MCF 10A (cell line): ENCODE measurements around the gene AANAT. TPM values are rescaled to one million over a fixed set of nuclear protein-coding genes. Genes with fewer than 3 reads are reported as not detected.

Experiments
- BruUV-seq: library from RNA; stranded (reverse); fragments of 400-500 nt; replicated peaks from 2 replicates; lab custom pipeline; 2021; lab: Mats Ljungman, UMichigan
- CTCF ChIA-PET: fragments of 300-600 bp; sonication (Branson Sonifier 250); formaldehyde crosslinking; extraction: SDS; loops from one replicate; lab custom pipeline; 2021; ENCODE audit warnings: antibody characterized with exemption, inconsistent platforms; lab: Yijun Ruan, JAX
- POLR2A ChIA-PET: fragments of 300-600, 350-650 bp; sonication (Branson Sonifier 250); formaldehyde crosslinking; extraction: SDS; loops from one replicate; lab custom pipeline; 2020; ENCODE audit warnings: antibody characterized with exemption, inconsistent platforms; lab: Yijun Ruan, JAX
- DNase-seq: peaks from one replicate; pipeline ENCODE4 v3.0.0-alpha.2; 2018; ENCODE audit not compliant: unreplicated experiment
- H3K27ac Mint-ChIP-seq: one replicate; pipeline ENCODE4 v1.8.0; 2022; ENCODE audit warnings: mild to moderate bottlenecking, low read depth, mixed read lengths; ENCODE audit not compliant: unreplicated experiment
- H3K27me3 Mint-ChIP-seq: one replicate; pipeline ENCODE4 v1.8.0; 2022; ENCODE audit warnings: mixed read lengths; ENCODE audit not compliant: insufficient read depth, unreplicated experiment
- H3K36me3 Mint-ChIP-seq: one replicate; pipeline ENCODE4 v1.8.0; 2022; ENCODE audit warnings: mild to moderate bottlenecking, moderate library complexity, mixed read lengths; ENCODE audit not compliant: insufficient read depth, unreplicated experiment
- H3K4me1 Mint-ChIP-seq: one replicate; pipeline ENCODE4 v1.8.0; 2022; ENCODE audit warnings: mixed read lengths; ENCODE audit not compliant: insufficient read depth, unreplicated experiment
- H3K4me3 Mint-ChIP-seq: one replicate; pipeline ENCODE4 v1.8.0; 2022; ENCODE audit warnings: mild to moderate bottlenecking, moderate library complexity, mixed read lengths; ENCODE audit not compliant: unreplicated experiment
- H3K9me3 Mint-ChIP-seq: one replicate; pipeline ENCODE4 v1.8.0; 2022; ENCODE audit warnings: mixed read lengths; ENCODE audit not compliant: unreplicated experiment
- intact Hi-C: fragments of 100-400 bp; cut with micrococcal nuclease; formaldehyde crosslinking; loops from 2 replicates; pipeline ENCODE4 v1.14.1; 2022
- total RNA-seq: library from RNA; stranded (reverse); gene quantifications from 2 replicates; pipeline ENCODE4 v1.2.3, GENCODE V29; 2022
- TF ChIP-seq, protein P1 (sequence below): fragments of 200-600 bp; IDR thresholded peaks from one replicate; pipeline ENCODE4 v1.8.0; 2022; ENCODE audit warnings: antibody characterized with exemption, mild to moderate bottlenecking; ENCODE audit not compliant: unreplicated experiment

Gene AANAT
- total RNA-seq, 1 experiment from 2014 or later, result not detected

- POLR2A ChIA-PET, result interaction anchor here (1.3 to 3.0 kb wide), 4 partner anchors 21 to 39 kb away, joined by 5 to 18 read pairs (median 10); no protein-coding TSS in a partner anchor
- Mint-ChIP-seq H3K27me3 (no peaks in the 10 kb centered on the region), H3K4me1 (no peaks in the 10 kb centered on the region), H3K36me3 (no peaks in the 10 kb centered on the region), H3K27ac (no peak overlapping the region), H3K4me3 (no peak overlapping the region), H3K9me3 (no peaks in the 10 kb centered on the region)
- no TSS peak for BruUV-seq
- no peak for DNase-seq
- CTCF ChIA-PET, result interaction anchor here (0.5 to 7.9 kb wide), 8 partner anchors 11 to 225 kb away, joined by 3 to 134 read pairs (median 4); partner anchors contain the start of gene RHBDF2
- intact Hi-C loops, result no loop called here
- TF ChIP-seq, protein P1, sequence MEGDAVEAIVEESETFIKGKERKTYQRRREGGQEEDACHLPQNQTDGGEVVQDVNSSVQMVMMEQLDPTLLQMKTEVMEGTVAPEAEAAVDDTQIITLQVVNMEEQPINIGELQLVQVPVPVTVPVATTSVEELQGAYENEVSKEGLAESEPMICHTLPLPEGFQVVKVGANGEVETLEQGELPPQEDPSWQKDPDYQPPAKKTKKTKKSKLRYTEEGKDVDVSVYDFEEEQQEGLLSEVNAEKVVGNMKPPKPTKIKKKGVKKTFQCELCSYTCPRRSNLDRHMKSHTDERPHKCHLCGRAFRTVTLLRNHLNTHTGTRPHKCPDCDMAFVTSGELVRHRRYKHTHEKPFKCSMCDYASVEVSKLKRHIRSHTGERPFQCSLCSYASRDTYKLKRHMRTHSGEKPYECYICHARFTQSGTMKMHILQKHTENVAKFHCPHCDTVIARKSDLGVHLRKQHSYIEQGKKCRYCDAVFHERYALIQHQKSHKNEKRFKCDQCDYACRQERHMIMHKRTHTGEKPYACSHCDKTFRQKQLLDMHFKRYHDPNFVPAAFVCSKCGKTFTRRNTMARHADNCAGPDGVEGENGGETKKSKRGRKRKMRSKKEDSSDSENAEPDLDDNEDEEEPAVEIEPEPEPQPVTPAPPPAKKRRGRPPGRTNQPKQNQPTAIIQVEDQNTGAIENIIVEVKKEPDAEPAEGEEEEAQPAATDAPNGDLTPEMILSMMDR, result no peak
These were observed 618 bp downstream of the AANAT start for GRCh38 chr17:76467809-76468633.

DNA sequence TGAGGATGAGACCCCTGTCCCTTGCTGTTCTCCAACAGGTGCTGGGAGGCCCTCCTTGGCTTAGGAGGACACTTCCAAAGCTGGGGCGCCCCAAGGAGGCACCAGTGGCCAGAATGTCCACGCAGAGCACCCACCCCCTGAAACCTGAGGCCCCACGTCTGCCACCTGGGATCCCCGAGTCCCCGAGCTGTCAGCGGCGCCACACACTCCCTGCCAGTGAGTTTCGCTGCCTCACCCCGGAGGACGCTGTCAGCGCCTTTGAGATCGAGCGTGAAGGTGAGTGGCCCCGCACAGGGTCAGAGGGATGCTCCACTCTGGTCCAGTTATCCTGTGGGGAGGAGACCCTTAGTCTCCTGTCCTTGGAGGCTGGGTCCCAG is 1.2 kb downstream of the AANAT start:
- peaks cover 2% of the 10 kb centered on the region for H3K36me3 Mint-ChIP-seq
- no TSS peak for BruUV-seq
- H3K4me3 Mint-ChIP-seq, result no peak overlapping the region
- TF ChIP-seq, protein P1, result no peak
- H3K4me1 Mint-ChIP-seq, result no peaks in the 10 kb centered on the region
- H3K9me3 Mint-ChIP-seq, result no peaks in the 10 kb centered on the region
- no peak overlapping the region for H3K27ac Mint-ChIP-seq
- CTCF ChIA-PET, result interaction anchor here (7.9 kb wide), 1 partner anchor 38 kb away, joined by 134 read pairs; the partner anchor contains the start of gene RHBDF2
- no peaks in the 10 kb centered on the region for H3K27me3 Mint-ChIP-seq
- POLR2A ChIA-PET, result interaction anchor here (0.7 to 3.0 kb wide), 2 partner anchors 30 to 38 kb away, joined by 3 to 14 read pairs; no protein-coding TSS in a partner anchor
- intact Hi-C loops, result no loop called here
- no peak for DNase-seq

DNA sequence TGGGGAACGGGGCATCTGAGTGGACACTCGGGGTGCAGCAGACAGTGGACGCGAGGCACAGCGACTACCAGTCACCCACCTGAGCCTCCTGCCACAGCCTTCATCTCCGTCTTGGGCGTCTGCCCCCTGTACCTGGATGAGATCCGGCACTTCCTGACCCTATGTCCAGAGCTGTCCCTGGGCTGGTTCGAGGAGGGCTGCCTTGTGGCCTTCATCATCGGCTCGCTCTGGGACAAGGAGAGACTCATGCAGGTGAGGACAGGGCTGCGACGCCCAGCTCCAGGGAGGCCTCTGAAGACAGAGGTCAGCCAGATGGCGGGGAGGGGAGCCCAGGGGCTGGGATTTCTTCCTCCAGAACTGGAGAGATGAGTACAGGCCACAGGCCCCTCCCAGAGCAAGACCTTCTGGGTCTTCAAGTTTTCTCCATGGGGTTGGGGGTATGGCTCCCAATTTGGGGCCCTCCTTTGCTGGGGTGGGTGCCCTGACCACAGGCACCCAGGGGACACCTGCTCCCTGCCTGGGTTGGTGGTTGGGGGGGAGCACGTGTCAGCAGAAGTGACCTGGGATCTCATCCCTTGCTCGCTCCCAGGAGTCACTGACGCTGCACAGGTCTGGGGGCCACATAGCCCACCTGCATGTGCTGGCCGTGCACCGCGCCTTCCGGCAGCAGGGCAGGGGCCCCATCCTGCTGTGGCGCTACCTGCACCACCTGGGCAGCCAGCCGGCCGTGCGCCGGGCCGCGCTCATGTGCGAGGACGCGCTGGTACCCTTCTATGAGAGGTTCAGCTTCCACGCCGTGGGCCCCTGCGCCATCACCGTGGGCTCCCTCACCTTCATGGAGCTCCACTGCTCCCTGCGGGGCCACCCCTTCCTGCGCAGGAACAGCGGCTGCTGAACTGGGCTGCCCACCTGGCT is 1.9 kb downstream of the AANAT start:
- H3K4me3 Mint-ChIP-seq, result no peak overlapping the region
- no peak for DNase-seq
- H3K36me3 Mint-ChIP-seq, result peaks cover 6% of the 10 kb centered on the region
- CTCF ChIA-PET, result interaction anchor here (7.9 kb wide), 1 partner anchor 37 kb away, joined by 134 read pairs; the partner anchor contains the start of gene RHBDF2
- no peaks in the 10 kb centered on the region for H3K9me3 Mint-ChIP-seq
- intact Hi-C loops, result no loop called here
- POLR2A ChIA-PET, result interaction anchor here (0.7 to 3.0 kb wide), 3 partner anchors 30 to 38 kb away, joined by 3 to 14 read pairs (median 3); no protein-coding TSS in a partner anchor
- H3K27ac Mint-ChIP-seq, result no peak overlapping the region
- TF ChIP-seq, protein P1, result no peak
- no peaks in the 10 kb centered on the region for H3K4me1 Mint-ChIP-seq
- no TSS peak for BruUV-seq
- no peaks in the 10 kb centered on the region for H3K27me3 Mint-ChIP-seq
